Activated CD8-positive, alpha-beta memory T cell treated with anti-CD3 and anti-CD28 coated beads, Interleukin-2, amount 50 U/mL, for 24 hours (primary cell): ENCODE results near the gene VANGL1.

Source experiments
- DNase-seq: peaks from one replicate; pipeline ENCODE4 v3.0.0-alpha.2; 2020; ENCODE audit errors: extremely low read depth

Gene VANGL1

GRCh38 chr1:115669002-115669673, 27.4 kb downstream of the VANGL1 start:
- DNase-seq, result no peak

GRCh38 chr1:115669886-115670285, 28.1 kb downstream of the VANGL1 start:
- DNase-seq, result no peak

GRCh38 chr1:115670476-115671175, 28.9 kb downstream of the VANGL1 start:
- no peak for DNase-seq

- DNase-seq, result no peak
Measured at GRCh38 chr1:115671176-115671934, 29.6 kb downstream of the VANGL1 start.

- DNase-seq, result no peak
Measured at GRCh38 chr1:115672224-115673009, 30.6 kb downstream of the VANGL1 start.

GRCh38 chr1:115676498-115677181, 34.9 kb downstream of the VANGL1 start:
- no peak for DNase-seq

GRCh38 chr1:115677182-115677555, 35.4 kb downstream of the VANGL1 start:
- no peak for DNase-seq

- DNase-seq, result no peak
Measured at GRCh38 chr1:115677565-115677964, 35.8 kb downstream of the VANGL1 start.

- DNase-seq, result no peak
Measured at GRCh38 chr1:115678141-115678540, 36.4 kb downstream of the VANGL1 start.

- DNase-seq, result no peak
Measured at GRCh38 chr1:115679141-115679611, 37.4 kb downstream of the VANGL1 start.

- no peak for DNase-seq
Measured at GRCh38 chr1:115680730-115681111, 39.0 kb downstream of the VANGL1 start.

GRCh38 chr1:115682792-115683191, 41.0 kb downstream of the VANGL1 start:
- DNase-seq, result no peak

- DNase-seq, result no peak
Measured at GRCh38 chr1:115685029-115685705, 43.4 kb downstream of the VANGL1 start.

- no peak for DNase-seq
Measured at GRCh38 chr1:115687744-115688143, 46.0 kb downstream of the VANGL1 start.

- no peak for DNase-seq
Measured at GRCh38 chr1:115690972-115691371, 49.2 kb downstream of the VANGL1 start.

GRCh38 chr1:115692224-115692623, 50.5 kb downstream of the VANGL1 start:
- DNase-seq, result no peak

GRCh38 chr1:115694805-115695204, 53.0 kb downstream of the VANGL1 start:
- DNase-seq, result no peak

- DNase-seq, result no peak
Measured at GRCh38 chr1:115697619-115698018, 55.8 kb downstream of the VANGL1 start.

- DNase-seq, result no peak
Measured at GRCh38 chr1:115701090-115701489, 59.3 kb downstream of the VANGL1 start.

- no peak for DNase-seq
Measured at GRCh38 chr1:115702959-115703358, 61.2 kb downstream of the VANGL1 start.
